GM21737 (cell line): Measurements from ENCODE around the gene YIF1A.
"Not testable (repeated sequence)": the region's sequence is repeated elsewhere in the genome, so short reads cannot be mapped to it uniquely, and the experiment has no call there.

Source experiments
- ATAC-seq: cut with Tn5 transposase; IDR thresholded peaks from one replicate; pipeline ENCODE4 v1.9.1; 2021; ENCODE audit warnings: mild to moderate bottlenecking, moderate library complexity; ENCODE audit not compliant: unreplicated experiment

Gene YIF1A

DNA sequence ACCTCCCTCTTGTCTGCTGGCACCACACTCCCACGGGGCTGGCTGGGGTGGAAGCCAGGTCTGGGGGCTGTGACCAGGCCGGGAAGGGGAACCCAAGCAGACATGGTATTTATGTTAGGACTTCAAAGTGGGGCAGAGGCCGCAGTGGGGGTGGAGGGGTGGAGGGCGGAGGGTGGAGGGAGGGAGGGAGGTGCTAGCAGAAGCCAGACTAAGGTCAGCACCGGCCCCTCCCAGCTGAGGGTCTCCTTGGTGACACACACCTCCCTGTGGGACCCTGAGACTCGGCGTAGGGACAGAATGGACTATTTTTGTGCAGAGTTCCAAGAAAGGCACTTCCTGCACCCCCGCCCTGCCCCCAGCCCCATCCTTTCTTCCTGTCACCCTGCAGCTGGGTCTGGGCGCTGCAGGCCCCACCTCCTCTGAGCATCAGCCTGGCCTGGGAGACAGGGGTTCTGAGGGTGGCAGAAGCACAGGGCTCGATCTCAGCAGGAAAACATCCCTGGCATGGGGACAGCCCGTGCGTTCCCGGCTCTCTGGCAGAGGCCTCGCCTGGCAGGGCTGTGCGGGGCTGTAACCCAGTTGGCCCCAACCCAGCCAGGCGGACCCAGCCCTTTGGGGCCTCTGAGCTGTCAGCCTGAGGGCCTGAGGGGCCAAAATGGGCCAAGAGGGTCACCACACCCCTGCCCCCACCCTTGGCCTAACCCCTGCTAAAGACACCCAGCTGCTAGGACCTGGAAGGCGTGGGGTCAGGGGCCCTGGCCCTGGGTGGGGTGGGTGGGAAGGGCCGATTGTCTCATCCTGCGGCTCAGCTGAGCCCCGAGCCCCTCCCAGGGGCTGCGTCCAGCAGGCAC lies 37.5 kb upstream of the YIF1A start:
- no peak for ATAC-seq

DNA sequence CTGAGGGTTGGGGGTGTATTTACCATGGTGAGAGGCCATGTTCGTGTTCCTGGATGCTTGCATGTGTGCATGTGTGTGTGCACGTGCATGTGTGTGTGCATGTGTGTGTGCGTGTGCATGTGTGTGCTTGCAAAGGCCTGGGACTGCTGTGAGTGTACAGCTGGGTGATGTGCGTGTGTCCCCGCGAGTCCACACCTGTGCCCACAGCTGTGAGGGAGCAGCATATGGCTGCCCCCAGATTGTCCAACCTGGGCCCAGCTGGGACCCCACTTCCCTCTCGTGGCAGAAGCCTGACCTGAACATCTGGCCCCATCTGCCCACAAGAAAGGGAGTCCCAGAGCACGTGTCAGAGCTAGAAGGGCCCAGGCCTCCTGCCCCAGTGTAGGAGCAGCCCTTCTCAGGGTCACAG lies 36.3 kb upstream of the YIF1A start:
- ATAC-seq = no peak

DNA sequence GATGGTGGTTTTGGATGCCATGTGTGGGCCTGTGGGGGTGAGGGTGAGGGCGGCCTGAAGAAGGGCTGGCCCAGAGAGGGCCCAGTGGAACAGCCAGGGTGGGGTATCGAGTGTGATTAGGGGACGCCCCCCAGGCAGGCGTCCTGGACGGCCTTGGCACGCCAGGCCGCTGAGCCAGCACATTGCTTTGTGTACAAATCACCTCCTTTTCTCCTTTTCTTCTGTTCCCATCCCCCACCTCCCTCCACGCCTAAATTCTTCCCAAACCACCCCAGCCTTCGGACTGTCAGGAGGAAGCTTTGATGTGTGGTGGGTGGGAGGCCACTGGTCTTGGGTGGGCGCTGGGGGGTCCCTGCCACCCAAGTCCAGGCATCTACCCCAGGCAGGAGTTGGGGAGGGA lies 35.7 kb upstream of the YIF1A start:
- no peak for ATAC-seq

DNA sequence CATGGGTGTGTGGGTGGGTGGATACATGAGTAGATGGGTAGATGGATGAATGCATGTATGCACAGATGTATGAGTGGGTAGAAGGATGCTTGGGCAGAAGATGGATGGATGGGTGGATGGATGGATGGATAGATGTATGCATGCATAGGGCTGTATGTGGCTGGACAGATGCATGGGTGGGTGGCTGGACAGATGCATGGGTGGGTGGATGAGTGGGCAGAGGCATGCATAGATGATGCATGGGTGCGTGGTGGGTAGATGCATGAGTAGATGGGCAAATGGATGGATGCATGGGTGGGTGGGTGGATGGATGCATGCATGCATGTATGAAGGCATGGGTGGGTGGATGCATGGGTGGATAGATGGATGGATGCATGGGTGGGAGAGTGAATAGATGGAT lies 34.7 kb upstream of the YIF1A start:
- no peak for ATAC-seq

DNA sequence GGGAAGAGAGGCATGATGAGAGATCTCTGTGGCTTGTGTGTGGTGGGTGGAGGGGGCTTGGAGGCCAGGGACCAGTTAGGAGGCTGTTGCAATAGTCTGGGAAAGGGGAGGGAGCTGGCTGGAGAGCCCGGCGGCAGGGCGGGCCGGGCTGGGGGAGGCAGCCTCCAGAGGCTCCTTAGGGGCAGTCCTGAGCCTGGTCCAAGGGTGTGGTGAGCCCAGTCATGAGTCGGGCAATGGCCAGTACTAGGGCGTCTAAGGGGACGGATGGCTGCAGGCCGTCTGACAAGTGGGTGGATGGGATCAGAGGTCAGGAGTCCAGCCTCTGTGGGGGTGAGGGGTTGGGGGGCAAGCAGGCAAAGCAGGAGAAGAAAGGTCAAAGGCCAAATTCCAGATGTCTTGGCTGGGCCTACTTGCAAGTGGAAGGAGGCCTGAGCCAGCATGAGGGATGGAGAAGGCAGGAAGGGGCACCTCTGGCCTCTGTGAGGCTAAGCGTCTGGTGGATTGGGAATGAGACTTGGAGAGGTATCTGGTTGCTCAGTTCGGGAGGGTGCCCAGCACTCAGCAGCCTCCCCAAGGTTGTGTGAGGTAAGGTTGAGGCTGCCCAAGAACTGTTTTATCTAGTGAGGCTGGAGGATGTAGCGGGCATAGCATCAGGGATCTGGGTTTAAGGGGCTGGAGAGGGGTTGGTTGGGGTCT lies 33.9 kb upstream of the YIF1A start:
- ATAC-seq = no peak

DNA sequence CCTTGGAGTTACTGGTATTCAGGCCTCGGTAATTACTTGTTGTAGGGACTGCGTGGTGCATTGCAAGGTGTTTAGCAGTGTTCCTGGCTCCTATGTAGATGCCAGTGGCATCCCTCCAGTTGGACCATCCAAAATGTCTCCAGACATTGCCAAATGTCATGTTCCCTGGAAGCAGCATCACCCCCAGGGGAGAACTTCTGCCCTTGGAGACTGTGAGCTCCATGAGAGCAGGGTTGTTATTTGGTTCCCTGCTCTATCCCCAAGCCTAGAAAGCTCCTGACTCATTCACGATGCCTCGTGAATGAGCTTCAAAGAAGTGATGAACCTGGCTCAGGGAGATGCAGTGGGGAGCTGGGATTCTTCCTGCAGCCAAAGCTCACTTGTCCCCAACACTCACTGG lies 32.7 kb upstream of the YIF1A start:
- ATAC-seq = no peak

DNA sequence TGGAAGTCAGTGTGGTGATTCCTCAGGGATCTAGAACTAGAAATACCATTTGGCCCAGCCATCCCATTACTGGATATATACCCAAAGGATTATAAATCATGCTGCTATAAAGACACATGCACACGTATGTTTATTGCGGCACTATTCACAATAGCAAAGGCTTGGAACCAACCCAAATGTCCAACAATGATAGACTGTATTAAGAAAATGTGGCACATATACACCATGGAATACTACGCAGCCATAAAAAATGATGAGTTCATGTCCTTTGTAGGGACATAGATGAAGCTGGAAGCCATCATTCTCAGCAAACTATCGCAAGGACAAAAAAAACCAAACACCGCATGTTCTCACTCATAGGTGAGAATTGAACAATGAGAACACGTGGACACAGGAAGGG lies 31.8 kb upstream of the YIF1A start:
- ATAC-seq = not testable (repeated sequence)

DNA sequence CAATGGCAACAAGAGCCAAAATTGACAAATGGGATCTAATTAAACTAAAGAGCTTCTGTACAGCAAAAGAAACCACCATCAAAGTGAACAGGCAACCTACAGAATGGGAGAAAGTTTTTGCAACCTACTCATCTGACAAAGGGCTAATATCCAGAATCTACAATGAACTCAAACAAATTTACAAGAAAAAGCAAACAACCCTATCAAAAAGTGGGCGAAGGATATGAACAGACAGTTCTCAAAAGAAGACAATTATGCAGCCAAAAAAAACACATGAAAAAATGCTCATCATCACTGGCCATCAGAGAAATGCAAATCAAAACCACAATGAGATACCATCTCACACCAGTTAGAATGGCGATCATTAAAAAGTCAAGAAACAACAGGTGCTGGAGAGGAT lies 31.3 kb upstream of the YIF1A start:
- not testable (repeated sequence) for ATAC-seq

DNA sequence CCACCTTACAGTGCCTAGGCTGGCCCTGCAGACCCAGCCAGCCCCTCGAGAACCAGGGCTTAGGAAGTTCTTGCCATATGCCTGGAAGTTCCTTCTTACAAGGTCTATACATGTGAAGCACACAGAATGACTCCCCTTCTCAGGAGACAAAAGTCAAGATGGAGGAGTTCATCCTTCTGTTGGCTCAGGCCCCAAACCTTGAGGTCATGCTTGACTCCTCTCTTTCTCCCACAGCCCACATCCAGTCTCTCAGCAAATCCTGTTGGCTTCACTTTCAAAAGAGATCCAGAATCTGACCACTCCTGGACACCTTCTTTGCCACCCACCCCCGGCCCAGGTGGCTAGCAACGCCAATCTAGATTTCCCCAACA lies 29.6 kb upstream of the YIF1A start:
- ATAC-seq = no peak

DNA sequence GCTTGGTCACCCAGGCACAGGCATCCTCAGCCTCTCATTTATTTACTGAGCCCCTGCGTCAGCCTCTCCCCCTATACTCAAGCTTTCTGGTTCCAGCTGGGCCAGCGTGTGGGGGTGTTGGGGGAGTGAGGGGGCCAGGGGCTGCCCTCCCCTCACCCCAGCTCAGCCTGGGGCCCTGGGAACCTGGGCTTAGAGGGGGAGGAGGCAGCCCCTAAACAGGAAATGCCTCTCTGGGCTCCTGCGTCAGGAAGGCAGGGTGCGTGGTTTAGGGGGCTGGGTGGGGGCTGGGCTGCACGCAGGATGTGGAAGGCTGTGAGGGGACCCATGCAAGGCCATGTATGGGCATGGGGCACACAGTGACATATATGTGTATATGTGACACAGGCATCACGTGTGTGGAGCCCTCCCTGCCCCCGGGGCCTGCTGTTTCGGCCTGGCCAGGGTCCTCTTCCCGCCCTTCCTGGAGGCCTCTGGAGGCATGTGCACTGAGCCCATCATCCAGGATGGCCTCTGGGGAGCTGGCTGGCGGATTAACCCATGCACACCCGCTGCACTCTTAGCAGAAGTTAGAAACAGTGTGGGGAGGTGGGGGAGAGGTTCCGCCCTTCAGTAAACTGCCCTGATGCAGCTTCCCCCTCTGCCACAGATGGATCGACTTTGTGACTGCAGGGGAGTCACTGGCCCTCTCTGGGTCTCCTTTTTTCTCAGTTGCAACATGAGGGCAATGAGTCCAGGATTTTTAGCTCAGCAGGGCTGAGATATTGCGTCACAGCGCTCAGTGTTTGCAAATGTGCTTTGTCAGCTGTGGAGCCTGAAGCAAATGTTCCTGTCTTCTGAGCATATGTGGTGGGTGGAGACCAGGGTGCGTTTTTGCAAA lies 29.0 kb upstream of the YIF1A start:
- no peak for ATAC-seq

DNA sequence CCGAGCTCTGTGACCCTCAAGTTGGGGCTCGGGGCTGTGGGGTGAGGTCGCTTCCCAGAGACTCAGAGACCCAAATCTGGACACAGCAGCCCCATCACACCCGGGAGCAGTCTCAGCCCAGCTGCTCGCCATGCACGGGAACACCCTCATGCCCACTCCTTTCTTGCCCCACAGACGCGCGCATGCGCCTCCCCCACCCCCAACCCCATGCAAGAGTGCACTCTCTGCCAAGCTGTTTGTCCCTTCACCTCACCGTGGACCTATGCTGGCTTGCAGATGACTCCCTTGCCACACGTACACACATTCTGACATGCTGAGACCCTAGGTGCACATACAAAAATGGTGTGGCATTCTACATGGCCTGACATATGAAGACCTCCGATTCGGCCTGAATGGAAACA lies 28.4 kb upstream of the YIF1A start:
- ATAC-seq = no peak

DNA sequence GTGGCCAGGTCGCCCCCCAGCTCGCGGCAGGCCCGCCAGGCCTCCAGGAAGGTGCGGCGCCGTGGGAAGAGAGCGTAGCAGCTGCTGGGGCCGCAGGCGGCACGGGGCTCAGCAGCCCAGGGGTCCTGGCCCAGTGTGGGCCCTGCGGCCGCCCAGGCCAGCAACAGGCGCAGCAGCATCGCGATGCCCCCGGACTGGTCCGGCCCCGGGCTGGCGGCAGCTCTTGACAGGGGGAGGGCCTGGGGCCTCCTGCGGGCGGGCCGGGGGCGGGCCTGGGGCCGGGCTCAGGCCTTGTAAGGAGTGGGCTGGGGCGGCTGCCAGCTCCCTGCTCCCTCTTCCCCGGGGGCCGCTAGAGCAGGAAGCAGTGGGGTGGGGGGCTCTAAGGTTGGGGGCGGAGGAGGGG lies 27.9 kb upstream of the YIF1A start, which contains the start of gene CD248:
CD248 (minus strand) TSS at position 196 of the 403 bp plus-strand sequence; CDS start at position 179, 17 bp downstream.
- no peak for ATAC-seq

DNA sequence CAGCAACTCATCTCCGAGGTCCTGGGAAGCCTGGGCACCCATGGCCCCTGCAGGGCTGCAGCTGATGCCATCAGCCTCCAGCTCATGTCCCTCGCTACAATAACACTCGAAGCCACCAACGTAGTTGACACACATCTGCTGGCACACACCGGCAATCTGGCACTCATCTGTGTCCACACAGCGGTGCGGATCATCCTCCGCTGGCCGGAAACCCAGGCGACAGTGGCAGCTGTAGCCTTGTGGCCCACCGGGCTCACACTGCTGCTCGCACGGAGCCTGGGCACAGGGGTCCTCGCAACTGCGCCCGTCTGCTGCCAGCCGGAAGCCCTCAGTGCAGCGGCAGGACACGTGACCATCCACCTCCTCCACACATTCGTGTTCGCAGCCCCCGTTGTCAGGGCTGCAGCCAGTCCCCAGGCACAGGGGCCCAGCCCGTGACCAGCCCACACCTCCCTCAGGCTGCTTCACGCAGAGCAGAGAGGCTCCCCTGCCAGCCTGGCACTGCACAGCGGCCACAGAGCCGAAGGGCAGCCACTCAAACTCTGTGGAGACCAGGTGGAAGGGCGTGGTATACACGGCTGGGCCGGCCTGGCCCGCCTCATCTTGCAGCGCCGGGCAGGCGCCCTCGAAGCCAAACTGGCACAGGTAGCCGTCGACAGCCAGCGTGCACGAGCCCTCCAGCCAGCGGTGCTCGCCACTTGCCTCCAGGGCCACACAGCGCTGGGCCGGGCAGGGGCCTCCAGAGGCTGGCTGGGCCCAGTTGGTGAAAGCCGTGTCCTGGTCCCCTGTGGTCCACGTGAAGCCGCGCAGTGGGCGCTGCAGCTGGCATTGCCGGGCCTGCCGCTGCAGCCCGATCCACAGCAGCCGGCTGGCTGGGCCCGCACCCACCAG lies 27.2 kb upstream of the YIF1A start:
- ATAC-seq = no peak

DNA sequence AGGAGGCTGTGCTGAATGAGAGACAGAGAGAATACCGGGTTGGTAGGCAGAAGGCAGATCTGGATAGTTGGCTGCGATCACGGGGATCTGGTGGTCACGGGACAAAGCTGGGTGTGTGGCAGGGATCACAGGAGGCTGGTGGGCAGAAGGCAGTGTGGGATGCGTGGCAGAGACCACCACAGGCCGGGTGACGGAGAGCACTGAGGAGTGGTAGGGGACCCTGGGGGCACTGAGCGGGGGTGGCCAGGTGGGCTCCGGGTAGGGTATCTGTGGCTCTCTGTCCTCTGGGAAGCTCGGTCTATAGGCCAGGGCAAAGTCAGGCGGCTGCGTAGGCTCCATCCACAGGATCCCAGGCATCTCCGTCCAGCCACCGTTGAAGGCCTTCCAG lies 26.5 kb upstream of the YIF1A start:
- no peak for ATAC-seq

DNA sequence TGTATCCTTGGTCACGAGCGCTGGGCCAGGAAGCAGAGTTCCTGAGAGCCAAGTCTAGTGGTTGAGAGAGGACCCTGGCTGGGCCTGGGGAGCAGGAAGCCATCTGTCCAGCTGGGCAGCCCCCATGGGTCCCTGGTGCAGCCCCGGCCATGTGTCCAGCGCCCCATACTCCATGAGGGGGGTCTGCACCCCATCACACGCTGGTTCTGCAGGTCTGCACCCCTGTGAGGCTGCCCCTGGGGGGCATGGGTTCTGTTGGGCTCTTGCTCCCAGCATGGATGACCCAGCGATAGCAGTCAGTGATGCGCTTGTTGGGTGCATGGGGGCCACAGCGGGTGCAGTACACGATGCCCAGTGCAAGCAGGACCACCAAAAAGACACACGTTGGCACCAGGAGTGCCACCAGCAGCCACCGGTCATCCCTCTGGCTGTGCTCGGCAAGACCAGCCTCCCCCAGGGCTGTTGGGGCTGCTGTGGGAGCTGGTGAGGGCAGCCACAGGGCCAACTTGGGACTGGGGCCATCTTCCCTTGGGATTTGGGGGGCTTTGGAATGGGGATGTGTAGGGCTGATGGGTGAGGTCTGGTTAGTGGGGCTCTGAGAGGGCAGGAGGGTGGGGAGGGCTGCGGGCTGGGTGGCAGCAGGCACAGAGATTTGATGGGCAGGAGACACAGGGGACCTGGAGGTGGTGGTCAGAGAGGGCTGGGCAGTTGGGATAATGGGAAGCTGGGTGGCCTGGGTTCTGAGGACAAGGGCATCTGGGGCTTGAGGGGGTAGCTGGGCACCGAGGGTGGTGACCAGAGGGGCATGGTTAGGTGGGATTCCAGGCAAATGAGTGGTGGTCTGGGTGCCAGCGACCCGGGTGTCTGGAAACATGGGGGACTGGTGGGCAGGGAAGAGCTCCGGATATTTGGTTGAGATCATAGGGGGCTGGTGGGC lies 25.9 kb upstream of the YIF1A start:
- no peak for ATAC-seq

DNA sequence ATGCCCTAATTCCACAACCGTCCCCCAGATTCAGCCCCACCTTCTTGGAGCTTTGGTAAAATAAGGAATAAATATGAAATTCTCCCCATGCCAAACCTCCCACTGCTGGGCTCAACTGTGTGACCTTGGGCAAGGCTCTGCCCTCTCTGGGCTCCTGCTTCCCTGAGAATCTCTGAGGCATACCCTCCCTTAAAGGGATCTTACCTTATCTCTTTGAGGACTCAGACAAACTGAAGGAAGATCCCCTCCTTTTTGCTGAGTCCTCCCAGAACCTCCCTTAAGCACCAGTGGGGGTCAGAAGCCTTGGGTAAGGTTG lies 25.2 kb upstream of the YIF1A start:
- no peak for ATAC-seq

DNA sequence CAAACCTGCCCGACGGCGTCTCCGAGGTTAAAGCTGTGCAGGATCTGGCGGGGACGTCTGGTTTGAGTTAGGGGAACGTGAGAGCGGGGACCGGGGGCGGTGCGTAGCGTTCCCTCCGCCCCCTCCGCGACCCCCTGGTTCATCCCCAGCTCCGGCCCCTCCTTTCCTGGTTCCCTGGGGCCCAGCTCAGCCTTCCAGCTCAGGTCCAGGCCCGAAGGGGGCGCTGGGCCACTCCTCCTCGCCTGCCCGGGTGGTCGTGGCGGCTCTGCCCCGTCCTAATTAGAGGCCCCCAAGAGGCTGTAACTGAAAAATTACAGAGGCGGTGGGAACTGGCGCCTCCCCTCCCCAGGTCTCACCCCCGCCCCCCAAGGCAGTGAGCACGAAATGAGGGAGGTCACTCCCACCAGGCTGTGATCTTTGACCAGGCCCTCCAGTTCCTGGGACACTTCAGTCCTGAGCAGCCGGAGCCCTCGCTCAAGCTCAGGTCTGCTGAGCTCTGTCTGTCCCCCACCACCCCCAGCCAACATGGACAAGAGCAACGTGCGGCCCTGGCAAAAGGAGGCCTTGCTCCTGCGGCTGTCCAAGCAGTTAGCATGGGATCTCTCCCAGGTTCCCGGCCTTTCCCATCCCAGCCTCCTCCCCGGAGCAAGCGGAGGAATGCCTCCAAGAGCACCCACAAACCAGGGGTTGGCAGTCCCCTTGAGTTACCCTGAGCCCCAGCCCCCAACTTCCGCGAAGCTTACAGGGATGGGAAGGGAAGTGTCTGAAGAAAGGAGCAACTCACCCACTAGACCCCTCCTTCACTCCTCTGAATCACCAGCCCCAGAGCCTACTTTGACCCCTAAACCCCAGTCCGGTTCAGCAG lies 24.6 kb upstream of the YIF1A start:
- no peak for ATAC-seq

DNA sequence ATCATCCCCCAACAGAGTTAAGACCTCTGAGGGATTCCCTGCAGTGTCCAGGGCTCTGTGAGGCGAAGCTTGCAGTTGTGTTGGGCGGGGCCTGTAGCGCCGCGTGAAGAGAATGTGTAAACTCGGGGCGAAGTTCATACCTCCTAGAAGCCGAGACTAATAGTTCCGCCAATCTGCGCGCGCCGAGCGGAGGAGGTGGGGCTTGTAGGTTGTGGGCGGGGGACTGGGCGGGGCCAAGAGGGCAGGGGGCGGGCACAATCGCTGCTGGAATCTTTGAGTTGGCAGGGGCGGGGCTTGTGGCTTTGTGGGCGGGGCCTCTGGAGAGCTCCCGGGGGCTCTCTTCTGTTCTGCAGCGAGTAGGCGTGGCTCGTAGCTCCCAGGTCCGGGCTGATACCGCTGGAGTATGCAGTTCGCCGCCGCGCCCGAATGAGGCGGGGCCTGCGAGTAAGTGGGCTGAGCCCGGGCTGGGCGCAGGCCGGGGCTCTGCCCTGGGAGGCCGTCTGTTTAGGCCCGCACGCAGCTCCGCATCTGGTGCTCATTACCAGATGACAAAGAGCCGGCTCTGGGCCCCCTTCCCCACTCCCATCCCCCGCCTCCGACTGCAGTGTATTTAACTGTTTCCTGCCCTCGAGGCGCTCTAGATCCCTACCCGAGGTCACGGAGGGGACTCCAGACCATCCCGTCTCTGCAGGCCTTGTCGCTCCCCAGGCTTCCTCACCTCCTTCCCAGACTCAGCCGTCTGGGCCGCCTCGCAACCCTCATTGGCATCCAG lies 23.8 kb upstream of the YIF1A start:
- peak; percentile 60 for ATAC-seq
